ENCODE data around the gene NGDN. TPM values are rescaled to one million over a fixed set of nuclear protein-coding genes. Genes with fewer than 3 reads are reported as not detected.

Gene NGDN
- total RNA-seq, 2 donors from 2014 or later = 54.2 to 58.3 TPM

- Mint-ChIP-seq H3K27ac (no peak overlapping the region), H3K36me3 (no peaks in the 10 kb centered on the region), H3K9me3 (no peaks in the 10 kb centered on the region)
- no peak for ATAC-seq
- DNase-seq (ENCODE audit: low spot score in 2 of 2) = no peak
These were observed 15.8 kb downstream of the NGDN start for GRCh38 chr14:23485326-23485725.

DNA sequence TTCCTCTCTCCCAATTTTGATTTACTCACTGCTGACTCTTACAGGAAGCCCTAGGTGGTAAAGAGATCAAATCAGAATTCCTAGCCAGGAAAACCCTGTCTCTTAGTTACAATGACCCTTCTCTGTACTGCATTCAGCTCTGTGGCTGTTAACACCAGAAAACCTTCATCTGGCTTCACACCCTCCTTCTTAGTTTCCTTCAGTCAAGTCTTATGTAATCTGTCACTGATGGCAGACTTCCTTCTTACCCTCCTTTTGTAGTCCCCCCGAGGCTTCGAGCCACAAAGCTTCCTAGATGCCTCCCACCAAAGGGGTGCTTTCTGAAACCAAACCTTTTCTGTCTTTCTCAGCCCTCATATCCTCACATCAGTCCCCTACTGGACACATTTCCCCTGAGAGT lies 16.5 kb downstream of the NGDN start:
- H3K36me3 Mint-ChIP-seq = no peaks in the 10 kb centered on the region
- H3K27ac Mint-ChIP-seq = no peak overlapping the region
- ATAC-seq (no peak), DNase-seq (ENCODE audit: low spot score in 2 of 2) (no peak)
- H3K9me3 Mint-ChIP-seq = no peaks in the 10 kb centered on the region

- Mint-ChIP-seq H3K36me3 (no peaks in the 10 kb centered on the region), H3K9me3 (no peaks in the 10 kb centered on the region), H3K27ac (no peak overlapping the region)
- ATAC-seq (no peak), DNase-seq (ENCODE audit: low spot score in 2 of 2) (no peak)
These were observed 17.7 kb downstream of the NGDN start for GRCh38 chr14:23487216-23487615.

DNA sequence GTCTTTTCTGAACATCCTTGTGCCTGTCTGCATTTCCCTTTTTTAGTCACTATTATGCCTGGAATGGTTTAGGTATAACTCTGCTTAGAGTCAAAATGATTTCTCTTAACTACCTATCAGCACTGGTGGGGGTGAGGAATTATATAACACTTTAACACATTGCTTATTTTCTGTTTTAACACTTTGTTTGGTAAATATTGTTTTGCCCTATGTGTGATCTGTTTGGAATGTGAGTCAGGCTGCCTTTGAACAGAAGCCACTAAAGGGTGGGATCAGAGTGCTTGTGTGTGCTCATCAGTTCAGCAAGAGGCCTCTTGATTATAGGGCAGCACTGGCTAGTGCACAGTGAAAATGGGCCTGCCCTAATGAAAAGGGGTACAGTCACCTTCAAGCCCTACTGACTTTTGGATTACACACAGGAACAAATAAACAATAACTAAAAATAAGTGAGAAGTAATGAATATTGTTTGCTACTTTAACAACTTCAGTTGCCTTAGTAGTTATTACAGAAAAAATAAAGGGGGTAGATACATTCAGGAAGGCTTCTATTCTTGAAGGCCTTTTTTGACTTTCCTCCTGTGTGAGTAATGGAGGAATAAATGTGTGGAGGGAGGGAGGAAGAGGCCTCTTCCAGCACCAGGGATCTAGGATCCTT lies 23.2 kb downstream of the NGDN start:
- H3K36me3 Mint-ChIP-seq = no peaks in the 10 kb centered on the region
- ATAC-seq = no peak
- no peak for DNase-seq (ENCODE audit: low spot score in 2 of 2)
- H3K9me3 Mint-ChIP-seq = no peaks in the 10 kb centered on the region
- peak overlapping the region in 1 of 2 donors; percentile 39 for H3K27ac Mint-ChIP-seq

DNA sequence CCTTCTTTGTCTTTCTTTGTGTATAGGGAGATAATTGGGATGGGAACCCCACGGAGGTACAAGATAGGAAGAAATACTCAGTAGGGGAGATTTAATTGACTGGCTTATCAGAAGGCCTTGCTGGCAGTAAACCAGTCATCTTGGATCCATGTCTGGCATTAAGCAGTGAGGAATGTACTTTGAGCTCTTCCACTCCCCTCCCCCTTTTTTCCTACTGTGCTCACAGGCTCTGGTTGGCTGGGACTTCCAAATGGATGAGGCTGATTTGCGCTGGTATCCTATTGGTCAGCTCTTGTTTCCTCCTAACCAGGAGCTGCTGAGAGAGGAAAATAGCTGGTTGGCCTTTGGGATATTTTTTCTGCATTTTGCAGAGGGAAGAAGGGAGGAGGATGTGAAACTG lies 24.7 kb downstream of the NGDN start:
- no peak for ATAC-seq
- no peaks in the 10 kb centered on the region for H3K36me3 Mint-ChIP-seq
- no peaks in the 10 kb centered on the region for H3K9me3 Mint-ChIP-seq

DNA sequence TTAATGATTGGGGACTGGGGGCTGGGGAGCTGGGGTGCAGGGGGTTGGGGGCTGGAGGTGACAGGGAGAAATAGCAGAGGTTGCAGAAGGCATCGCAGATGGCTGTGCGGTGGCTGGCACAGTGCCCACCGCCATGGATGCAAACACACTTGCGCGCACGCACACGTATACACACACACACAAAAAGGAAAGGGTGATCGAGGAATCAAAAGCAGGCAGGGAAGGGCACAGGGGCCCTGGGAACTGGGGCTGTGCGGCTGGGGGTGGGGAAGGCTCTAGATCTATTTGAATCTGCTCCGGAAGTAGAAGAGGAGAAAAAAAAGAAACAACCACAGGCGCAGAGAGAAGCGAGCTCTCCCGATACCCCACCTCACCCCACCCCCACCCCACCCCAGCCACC lies 42.7 kb downstream of the NGDN start:
- Mint-ChIP-seq H3K27ac (peak overlapping the region; percentile 20 to 85), H3K9me3 (no peaks in the 10 kb centered on the region), H3K36me3 (no peaks in the 10 kb centered on the region)
- ATAC-seq (peak in 1 of 2 donors; percentile 18), DNase-seq (ENCODE audit: low spot score in 2 of 2) (no peak)

More for the DNA sequence above, 24.7 kb downstream of the NGDN start:
- H3K27ac Mint-ChIP-seq = no peak overlapping the region
- no peak for DNase-seq (ENCODE audit: low spot score in 2 of 2)

DNA sequence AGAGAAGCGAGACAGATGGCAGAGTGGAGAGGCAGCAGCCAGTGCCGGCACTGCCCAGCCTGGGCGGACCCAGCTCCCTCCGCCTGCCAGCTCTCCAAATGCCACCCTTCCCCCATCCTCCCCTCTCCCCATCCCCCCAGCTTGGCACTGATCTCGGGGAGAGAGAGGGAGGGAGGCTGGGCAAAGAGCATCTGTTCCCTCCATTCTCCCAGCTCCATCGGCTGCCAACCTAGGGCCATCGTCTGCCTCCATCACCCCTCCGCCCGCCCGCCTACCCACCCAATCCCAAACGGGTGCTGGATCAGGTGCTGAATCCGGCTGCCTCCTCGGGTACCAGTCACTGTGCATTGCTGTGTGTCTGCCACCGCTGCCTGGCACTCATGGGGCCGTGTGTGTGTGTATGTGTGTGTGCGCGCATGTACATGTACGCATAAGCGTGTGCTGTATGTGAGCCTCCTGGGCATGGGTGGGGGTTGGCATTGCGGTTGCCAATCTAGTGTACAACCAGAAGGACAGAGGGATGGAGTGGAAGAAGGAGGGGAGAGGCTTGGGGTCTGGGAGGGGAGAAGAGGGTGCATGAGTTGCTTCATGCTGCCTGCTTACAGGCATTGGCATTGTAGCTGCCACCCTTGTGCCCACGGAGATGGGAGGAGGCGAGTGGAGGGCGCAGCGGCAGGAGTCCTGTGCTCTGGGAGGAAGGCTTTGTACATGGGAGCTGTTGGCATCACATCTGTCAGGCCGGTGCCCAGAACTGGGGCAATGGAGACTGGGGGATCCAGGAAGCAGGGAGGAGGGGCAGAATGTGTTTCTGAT lies 43.7 kb downstream of the NGDN start:
- ATAC-seq (no peak), DNase-seq (ENCODE audit: low spot score in 2 of 2) (no peak)
- Mint-ChIP-seq H3K9me3 (no peaks in the 10 kb centered on the region), H3K27ac (peak overlapping the region in 1 of 2 donors; percentile 83), H3K36me3 (no peaks in the 10 kb centered on the region)

GRCh38 chr14:23513818-23514643 lies 44.5 kb downstream of the NGDN start:
- Mint-ChIP-seq H3K36me3 (no peaks in the 10 kb centered on the region), H3K9me3 (no peaks in the 10 kb centered on the region), H3K27ac (peak overlapping the region in 1 of 2 donors; percentile 83)
- ATAC-seq (no peak), DNase-seq (ENCODE audit: low spot score in 2 of 2) (no peak)

GRCh38 chr14:23514644-23514957 lies 45.1 kb downstream of the NGDN start:
- Mint-ChIP-seq H3K36me3 (no peaks in the 10 kb centered on the region), H3K9me3 (no peaks in the 10 kb centered on the region), H3K27ac (no peak overlapping the region)
- ATAC-seq (no peak), DNase-seq (ENCODE audit: low spot score in 2 of 2) (no peak)

DNA sequence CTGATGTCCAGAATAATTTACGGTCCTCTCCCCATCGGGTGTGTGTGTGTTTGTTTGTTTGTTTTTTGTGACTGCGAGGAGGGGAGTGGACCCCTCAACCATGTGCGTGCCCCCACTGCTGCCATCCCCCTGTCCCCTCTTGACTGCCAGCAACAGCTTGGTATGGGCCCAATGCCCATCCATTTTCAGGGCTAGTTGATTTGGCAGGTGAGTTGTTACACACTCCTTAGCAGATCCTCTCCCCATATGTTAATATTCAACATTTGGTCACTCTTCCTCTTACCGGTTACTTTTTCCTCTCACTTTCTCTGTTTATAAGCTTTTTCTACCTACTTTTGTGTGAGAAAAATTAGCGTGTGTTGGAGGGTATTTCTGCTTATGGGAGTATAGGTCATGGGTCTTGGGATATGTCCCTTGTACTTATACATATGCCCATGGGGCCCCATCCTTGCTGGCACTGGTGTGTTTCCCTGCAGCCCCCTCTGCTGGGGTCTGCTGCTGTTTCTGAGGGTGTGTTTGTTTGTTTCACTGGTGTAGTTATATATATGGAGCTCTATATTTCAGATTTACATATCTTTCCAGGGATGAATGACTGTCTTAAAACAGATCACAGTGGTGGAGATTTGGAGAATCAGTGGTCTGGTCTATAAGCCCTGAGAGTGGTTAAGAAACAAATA lies 48.3 kb downstream of the NGDN start:
- DNase-seq (ENCODE audit: low spot score in 2 of 2) (no peak), ATAC-seq (no peak)
- no peak overlapping the region for H3K27ac Mint-ChIP-seq
- no peaks in the 10 kb centered on the region for H3K36me3 Mint-ChIP-seq
- H3K9me3 Mint-ChIP-seq = no peaks in the 10 kb centered on the region

DNA sequence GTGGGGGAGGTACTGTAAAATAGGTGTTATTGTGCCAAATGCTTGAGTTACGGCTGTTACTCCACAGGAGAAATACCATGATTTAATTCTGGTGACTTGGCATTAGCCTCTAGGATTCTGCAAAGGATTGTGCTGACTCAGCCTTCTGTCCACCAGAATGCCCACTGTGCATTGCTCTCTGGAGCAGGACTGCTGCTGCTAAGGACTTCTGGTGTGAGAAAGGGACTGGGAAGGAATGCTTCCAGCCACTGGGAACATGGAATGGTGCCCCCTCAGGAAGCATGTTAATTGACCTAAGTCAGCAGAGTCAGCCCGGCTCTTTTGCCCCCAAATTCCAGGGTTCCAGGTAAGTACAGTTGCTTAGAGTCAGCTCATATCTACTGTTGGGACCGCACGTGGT lies 49.2 kb downstream of the NGDN start:
- Mint-ChIP-seq H3K27ac (no peak overlapping the region), H3K36me3 (no peaks in the 10 kb centered on the region), H3K9me3 (no peaks in the 10 kb centered on the region)
- ATAC-seq (no peak), DNase-seq (ENCODE audit: low spot score in 2 of 2) (no peak)

DNA sequence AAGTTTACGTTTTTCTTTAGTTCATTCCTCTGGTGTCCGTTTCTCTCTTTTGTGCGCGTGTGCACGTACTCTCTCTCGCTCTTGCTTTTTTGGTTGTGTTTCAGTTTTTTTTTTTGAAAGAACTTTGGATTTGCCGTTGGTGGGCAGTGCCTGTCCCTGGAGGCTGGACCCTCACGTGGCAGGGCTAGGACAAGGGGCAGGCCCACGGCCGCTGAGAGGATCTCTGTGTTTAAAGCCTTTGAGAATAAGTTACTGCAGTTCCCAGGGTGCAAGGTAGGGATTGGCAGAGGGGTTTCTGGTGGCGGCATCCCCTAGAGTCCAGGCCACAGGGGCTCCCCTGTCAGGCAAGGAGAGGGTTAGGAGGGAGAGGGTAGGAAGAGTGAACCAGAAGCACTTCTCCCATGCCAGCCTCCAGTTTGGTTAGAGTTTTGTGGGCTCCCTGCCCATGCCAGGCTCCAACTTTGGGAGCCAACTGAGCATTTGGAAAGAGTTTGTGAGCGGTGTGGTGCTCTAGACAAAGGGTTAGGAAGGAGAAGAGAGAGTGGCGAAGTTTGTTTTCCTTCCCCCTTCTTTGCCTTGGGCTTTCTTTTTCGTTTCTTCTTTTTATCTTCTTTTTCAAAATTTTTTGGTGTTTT lies 51.5 kb downstream of the NGDN start:
- DNase-seq (ENCODE audit: low spot score in 2 of 2) (no peak), ATAC-seq (no peak)
- Mint-ChIP-seq H3K9me3 (no peaks in the 10 kb centered on the region), H3K36me3 (no peaks in the 10 kb centered on the region), H3K27ac (peak overlapping the region in 1 of 2 donors; percentile 70)

- Mint-ChIP-seq H3K9me3 (no peaks in the 10 kb centered on the region), H3K27ac (no peak overlapping the region), H3K36me3 (no peaks in the 10 kb centered on the region)
- DNase-seq (ENCODE audit: low spot score in 2 of 2) = no peak
- ATAC-seq = no peak
These were observed 52.5 kb downstream of the NGDN start for GRCh38 chr14:23521785-23522640.

- H3K27ac Mint-ChIP-seq = no peak overlapping the region
- DNase-seq (ENCODE audit: low spot score in 2 of 2) (no peak), ATAC-seq (no peak)
- no peaks in the 10 kb centered on the region for H3K36me3 Mint-ChIP-seq
- H3K9me3 Mint-ChIP-seq = no peaks in the 10 kb centered on the region
These were observed 53.2 kb downstream of the NGDN start for GRCh38 chr14:23522643-23523198.

DNA sequence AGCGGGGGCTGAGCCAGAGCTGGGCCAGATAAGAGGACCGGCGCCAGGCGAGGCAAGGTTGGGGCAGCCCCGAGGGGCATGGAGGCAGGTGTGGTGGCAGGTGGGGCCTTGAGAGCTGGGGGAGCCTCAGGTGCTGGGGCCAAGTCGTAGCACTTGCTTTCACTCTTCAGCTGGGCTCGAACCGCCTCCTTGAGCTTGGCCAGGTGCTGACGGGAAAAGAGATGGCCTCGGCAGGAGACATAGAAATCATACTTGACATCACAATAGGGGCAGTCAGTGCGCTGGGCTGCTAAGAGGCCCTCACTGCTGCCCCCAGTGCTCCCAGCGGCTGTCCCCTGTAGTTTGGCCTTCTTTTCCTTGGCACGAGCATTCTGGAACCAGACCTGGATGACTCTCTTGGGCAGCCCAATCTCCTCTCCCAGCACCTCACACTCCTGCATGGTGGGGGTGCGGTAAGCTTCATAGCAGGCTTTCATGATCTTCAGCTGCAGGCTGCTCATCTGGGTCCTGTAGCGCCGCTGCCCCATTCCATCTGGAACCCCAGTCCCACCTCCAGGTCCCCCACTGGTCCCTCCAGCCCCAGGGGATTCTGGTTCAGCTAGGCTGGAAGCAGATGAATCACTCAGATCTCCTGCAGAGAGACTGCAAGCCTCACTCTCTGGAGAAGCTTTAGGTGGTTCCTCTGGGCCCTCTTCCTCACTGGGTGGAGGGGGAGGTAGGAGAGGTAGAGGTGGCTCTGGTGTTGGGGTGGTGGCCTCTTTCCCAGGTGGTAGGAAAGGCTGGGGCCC lies 53.9 kb downstream of the NGDN start:
- no peak overlapping the region for H3K27ac Mint-ChIP-seq
- no peaks in the 10 kb centered on the region for H3K9me3 Mint-ChIP-seq
- DNase-seq (ENCODE audit: low spot score in 2 of 2) = no peak
- no peak for ATAC-seq
- H3K36me3 Mint-ChIP-seq = no peaks in the 10 kb centered on the region
